ENCODE results near the gene MRPL28. TPM values are rescaled to one million over a fixed set of nuclear protein-coding genes. Genes with fewer than 3 reads are reported as not detected.
"Not testable (repeated sequence)": the region's sequence is repeated elsewhere in the genome, so short reads cannot be mapped to it uniquely, and the experiment has no call there.

Gene MRPL28
- total RNA-seq, 2 donors from 2014 or later: 83.4 to 84.3 TPM

DNA sequence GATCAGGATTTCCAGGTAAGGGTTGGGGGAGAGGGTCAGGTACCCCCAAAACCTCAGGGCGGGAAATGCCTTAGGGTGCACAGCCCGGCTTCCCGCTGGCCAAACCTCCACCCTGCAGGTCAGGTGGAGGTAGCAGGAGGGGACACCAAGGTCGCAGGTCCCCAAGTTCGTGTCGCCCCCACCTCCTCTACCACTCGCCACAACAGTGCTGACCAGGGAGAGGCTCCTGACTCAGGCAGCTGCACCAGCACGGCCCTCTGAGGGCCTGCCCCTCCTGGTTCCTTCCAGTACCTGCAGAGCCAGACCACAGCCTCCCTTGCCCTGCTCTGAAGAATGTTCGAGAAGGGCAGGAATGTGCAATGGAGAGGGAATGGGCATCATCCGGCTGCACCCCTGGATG, 3.9 kb downstream of the MRPL28 start:
- intact Hi-C loops (cut with DNase I): no loop called here
- TF ChIP-seq, protein P1, sequence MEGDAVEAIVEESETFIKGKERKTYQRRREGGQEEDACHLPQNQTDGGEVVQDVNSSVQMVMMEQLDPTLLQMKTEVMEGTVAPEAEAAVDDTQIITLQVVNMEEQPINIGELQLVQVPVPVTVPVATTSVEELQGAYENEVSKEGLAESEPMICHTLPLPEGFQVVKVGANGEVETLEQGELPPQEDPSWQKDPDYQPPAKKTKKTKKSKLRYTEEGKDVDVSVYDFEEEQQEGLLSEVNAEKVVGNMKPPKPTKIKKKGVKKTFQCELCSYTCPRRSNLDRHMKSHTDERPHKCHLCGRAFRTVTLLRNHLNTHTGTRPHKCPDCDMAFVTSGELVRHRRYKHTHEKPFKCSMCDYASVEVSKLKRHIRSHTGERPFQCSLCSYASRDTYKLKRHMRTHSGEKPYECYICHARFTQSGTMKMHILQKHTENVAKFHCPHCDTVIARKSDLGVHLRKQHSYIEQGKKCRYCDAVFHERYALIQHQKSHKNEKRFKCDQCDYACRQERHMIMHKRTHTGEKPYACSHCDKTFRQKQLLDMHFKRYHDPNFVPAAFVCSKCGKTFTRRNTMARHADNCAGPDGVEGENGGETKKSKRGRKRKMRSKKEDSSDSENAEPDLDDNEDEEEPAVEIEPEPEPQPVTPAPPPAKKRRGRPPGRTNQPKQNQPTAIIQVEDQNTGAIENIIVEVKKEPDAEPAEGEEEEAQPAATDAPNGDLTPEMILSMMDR (IDR thresholded peaks at IDR 0.05): no peak
- TF ChIP-seq POLR2AphosphoS5 (IDR thresholded peaks at IDR 0.05) (no peak), POLR2A (IDR thresholded peaks at IDR 0.05) (no peak)
- Histone ChIP-seq H3K27ac (no peak overlapping the region), H3K27me3 (replicated peaks; ENCODE audit: insufficient read depth) (no peaks in the 10 kb centered on the region), H3K36me3 (peaks cover 0 to 16% of the 10 kb centered on the region in 2 donors), H3K4me3 (no peak overlapping the region), H3K4me1 (replicated peaks) (peaks cover 7% of the 10 kb centered on the region), H3K9me3 (no peaks in the 10 kb centered on the region)
- DNase-seq (ENCODE audit: low spot score): no peak
- 86% methylated on average over 9 of the region's 10 CpGs for WGBS

GRCh38 chr16:364595-365491, 5.5 kb downstream of the MRPL28 start:
- Histone ChIP-seq H3K27ac (no peak overlapping the region), H3K27me3 (replicated peaks; ENCODE audit: insufficient read depth) (no peaks in the 10 kb centered on the region), H3K4me1 (replicated peaks) (peaks cover 5% of the 10 kb centered on the region), H3K36me3 (peaks cover 0 to 16% of the 10 kb centered on the region in 2 donors), H3K9me3 (no peaks in the 10 kb centered on the region), H3K4me3 (no peak overlapping the region)
- no peak for TF ChIP-seq POLR2A (IDR thresholded peaks at IDR 0.05)
- TF ChIP-seq, protein P1 (IDR thresholded peaks at IDR 0.05): no peak
- no peak for TF ChIP-seq POLR2AphosphoS5 (IDR thresholded peaks at IDR 0.05)
- intact Hi-C loops (cut with DNase I): loop anchor here (5.0 kb wide), 1 partner anchor 258 kb away; no protein-coding TSS in a partner anchor
- DNase-seq (ENCODE audit: low spot score): no peak
- 60% methylated on average over 19 of the region's 19 CpGs for WGBS

GRCh38 chr16:363766-364490, 6.4 kb downstream of the MRPL28 start:
- no peaks in the 10 kb centered on the region for H3K9me3 ChIP-seq
- no peak overlapping the region for H3K4me3 ChIP-seq
- H3K36me3 ChIP-seq: peaks cover 0 to 14% of the 10 kb centered on the region in 2 donors
- no peaks in the 10 kb centered on the region for H3K27me3 ChIP-seq (replicated peaks; ENCODE audit: insufficient read depth)
- no peaks in the 10 kb centered on the region for H3K4me1 ChIP-seq (replicated peaks)
- no peak overlapping the region for H3K27ac ChIP-seq
- no peak for TF ChIP-seq POLR2A (IDR thresholded peaks at IDR 0.05)
- TF ChIP-seq, protein P1 (IDR thresholded peaks at IDR 0.05): no peak
- TF ChIP-seq POLR2AphosphoS5 (IDR thresholded peaks at IDR 0.05): no peak
- intact Hi-C loops (cut with DNase I): loop anchor here (5.0 kb wide), 1 partner anchor 257 kb away; no protein-coding TSS in a partner anchor
- 21% methylated on average over 14 of the region's 24 CpGs for WGBS
- no peak for DNase-seq (ENCODE audit: low spot score)

- Histone ChIP-seq H3K36me3 (peaks cover 0 to 9% of the 10 kb centered on the region in 2 donors), H3K4me3 (no peak overlapping the region), H3K27me3 (replicated peaks; ENCODE audit: insufficient read depth) (no peaks in the 10 kb centered on the region), H3K27ac (no peak overlapping the region), H3K4me1 (replicated peaks) (no peaks in the 10 kb centered on the region), H3K9me3 (no peaks in the 10 kb centered on the region)
- TF ChIP-seq POLR2A (IDR thresholded peaks at IDR 0.05): no peak
- no peak for TF ChIP-seq POLR2AphosphoS5 (IDR thresholded peaks at IDR 0.05)
- TF ChIP-seq, protein P1 (IDR thresholded peaks at IDR 0.05): no peak
- no peak for DNase-seq (ENCODE audit: low spot score)
- intact Hi-C loops (cut with DNase I): loop anchor here (5.0 kb wide), 1 partner anchor 256 kb away; no protein-coding TSS in a partner anchor
- WGBS: 50% methylated on average over 18 of the region's 20 CpGs
Observed at GRCh38 chr16:363110-363765, 7.1 kb downstream of the MRPL28 start.

- 77% methylated on average over 18 of the region's 24 CpGs for WGBS
- DNase-seq (ENCODE audit: low spot score); H3K9me3 ChIP-seq; H3K4me3 ChIP-seq; H3K36me3 ChIP-seq; H3K27me3 ChIP-seq (replicated peaks; ENCODE audit: insufficient read depth); H3K4me1 ChIP-seq (replicated peaks); H3K27ac ChIP-seq: not testable (repeated sequence)
- intact Hi-C loops (cut with DNase I): loop anchor here (5.0 kb wide), 1 partner anchor 255 kb away; no protein-coding TSS in a partner anchor
Observed at GRCh38 chr16:362702-362999, 7.7 kb downstream of the MRPL28 start.

Measured in prostate gland (tissue), 2 donors.